HG02840 (cell line): ENCODE data around the gene S100G.

Experiments used
- ATAC-seq: cut with Tn5 transposase; IDR thresholded peaks from one replicate; pipeline ENCODE4 v1.9.1; 2021; ENCODE audit warnings: mild to moderate bottlenecking, moderate library complexity, moderate number of reproducible peaks; ENCODE audit not compliant: unreplicated experiment, low FRiP score

Gene S100G

GRCh38 chrX:16702700-16703599 is 53.0 kb downstream of the S100G start:
- no peak for ATAC-seq
